Transverse colon (tissue), 4 donors: Measurements from ENCODE around the gene ZNF302. TPM values are rescaled to one million over a fixed set of nuclear protein-coding genes. Genes with fewer than 3 reads are reported as not detected.

Source experiments
- DNase-seq: peaks from one replicate; pipeline ENCODE4 v3.0.0-alpha.2; 2019
- H3K27ac ChIP-seq, 4 donors: fragments of 200-600 bp; sonication (generic); 2 replicates each; pipeline ENCODE4 v1.5.1; 2016 to 2018; ENCODE audit warnings: inconsistent platforms in 4 of 4
- H3K27me3 ChIP-seq: fragments of 200-600 bp; sonication (generic); 2 replicates; pipeline ENCODE4 v1.5.1; 2017; ENCODE audit warnings: inconsistent platforms
- H3K36me3 ChIP-seq, 4 donors: fragments of 200-600 bp; sonication (generic); 2 replicates each; pipeline ENCODE4 v1.5.1; 2017 to 2019; ENCODE audit warnings: inconsistent platforms in 4 of 4
- H3K4me1 ChIP-seq, 4 donors: fragments of 200-600 bp; sonication (generic); 2 replicates each; pipeline ENCODE4 v1.5.1; 2017 to 2020; ENCODE audit warnings: inconsistent platforms in 4 of 4
- H3K4me3 ChIP-seq, 4 donors: fragments of 200-600 bp; sonication (generic); 1 replicate in 1 of 4; 2 replicates in 3 of 4; pipeline versions ENCODE4 v1.5.1 to v1.6.1; 2017 to 2019; ENCODE audit warnings: inconsistent platforms in 4 of 4
- H3K9me3 ChIP-seq, 2 donors: fragments of 200-600 bp; sonication (generic); 2 replicates each; pipeline ENCODE4 v1.5.1; 2017 to 2019; ENCODE audit warnings: inconsistent platforms in 2 of 2
- CTCF ChIP-seq, 5 experiments: fragments of 200-600 bp in 3 of 5; fragments of 450-650 bp in 2 of 5; sonication (generic) in 3 of 5; IDR thresholded peaks; 1 replicate in 2 of 5; 2 replicates in 3 of 5; pipeline ENCODE4 v1.5.1; 2016 to 2017; ENCODE audit warnings: antibody characterized with exemption in 5 of 5, inconsistent platforms in 3 of 5, mild to moderate bottlenecking in 2 of 5, moderate library complexity in 1 of 5
- EP300 ChIP-seq: sonication (generic); formaldehyde crosslinking; IDR thresholded peaks from one replicate; pipeline ENCODE4 v1.6.1; 2017; ENCODE audit warnings: antibody characterized with exemption, low read depth
- POLR2A ChIP-seq: fragments of 450-650 bp; IDR thresholded peaks from one replicate; pipeline ENCODE4 v1.6.1; 2016; ENCODE audit warnings: antibody characterized with exemption, mild to moderate bottlenecking, moderate library complexity
- POLR2AphosphoS5 ChIP-seq, 3 donors: sonication (generic); formaldehyde crosslinking; IDR thresholded peaks; one replicate each; pipeline ENCODE4 v1.6.1; 2016; ENCODE audit warnings: antibody characterized with exemption in 3 of 3
- WGBS, 2 donors: methylation state at CpG; one replicate each; pipeline ENCODE4 v1.1.5; 2018; ENCODE audit warnings: low coverage in 1 of 2; 5-methylcytosine and 5-hydroxymethylcytosine counted together
- in situ Hi-C, 4 donors: fragments of 200-750 bp; cut with MboI; loops; one replicate each; pipeline versions ENCODE4 v1.15.0 to v1.15.1; 2017; ENCODE audit warnings: low sequenced_read_pairs in 3 of 4, low pct_ligation_motif_present in 1 of 4, low pct_unique_long_range_greater_than_20kb in 1 of 4
- intact Hi-C: fragments of 100-400 bp; cut with DNase I; formaldehyde crosslinking; loops from one replicate; pipeline ENCODE4 v1.15.1; 2023; ENCODE audit warnings: low total_unique reads
- total RNA-seq, 4 donors: library from RNA; depleted of rRNA; stranded (reverse); fragments of >200 nt; gene quantifications; one replicate each; pipeline ENCODE4 v1.1.0, GENCODE V29; 2016

ZNF302 gene
- total RNA-seq, 4 donors from 2014 or later = 4.6 to 33.0 (median 18.0) TPM

- in situ Hi-C loops (no loop called here), intact Hi-C loops (no loop called here)
- Histone ChIP-seq H3K9me3 (no peaks in the 10 kb centered on the region), H3K4me3 (no peak overlapping the region), H3K36me3 (peaks cover 0 to 9% (median 4%) of the 10 kb centered on the region in 4 donors), H3K27me3 (no peaks in the 10 kb centered on the region), H3K27ac (no peak overlapping the region), H3K4me1 (peaks cover 16 to 25% (median 19%) of the 10 kb centered on the region in 4 donors)
- no peak for TF ChIP-seq CTCF (IDR thresholded peaks at IDR 0.05)
- no peak for TF ChIP-seq POLR2A
- no peak for TF ChIP-seq POLR2AphosphoS5 (IDR thresholded peaks at IDR 0.05)
- TF ChIP-seq EP300 = no peak
- no peak for DNase-seq
- 84% methylated on average over 11 of the region's 11 CpGs; no CpG with 5 or more reads in 1 of the 2 donors for WGBS, 2 donors
Measured at GRCh38 chr19:34731019-34731829, 53.7 kb downstream of the ZNF302 start.

- DNase-seq = no peak
- in situ Hi-C loops (no loop called here), intact Hi-C loops (no loop called here)
Measured at GRCh38 chr19:34731964-34732363, 54.5 kb downstream of the ZNF302 start.

GRCh38 chr19:34732612-34733211, 55.2 kb downstream of the ZNF302 start:
- Histone ChIP-seq H3K27me3 (no peaks in the 10 kb centered on the region), H3K9me3 (peaks cover 11 to 12% of the 10 kb centered on the region in 2 donors), H3K4me3 (peak overlapping the region; percentile 59 to 81 (median 78)), H3K36me3 (peaks cover 0 to 23% (median 9%) of the 10 kb centered on the region in 4 donors), H3K4me1 (peaks cover 16 to 25% (median 19%) of the 10 kb centered on the region in 4 donors), H3K27ac (peak overlapping the region; percentile 95 to 99 (median 98))
- no peak for TF ChIP-seq EP300
- no peak for TF ChIP-seq POLR2A
- no peak for TF ChIP-seq CTCF (IDR thresholded peaks at IDR 0.05)
- no peak for TF ChIP-seq POLR2AphosphoS5 (IDR thresholded peaks at IDR 0.05)
- 43 to 77% methylated on average over 3 to 12 of the region's 15 CpGs for WGBS, 2 donors
- in situ Hi-C loops = no loop called here
- DNase-seq = peak; percentile 12
- intact Hi-C loops = no loop called here

More at GRCh38 chr19:34731964-34732363, 54.5 kb downstream of the ZNF302 start:
- Histone ChIP-seq H3K4me3 (no peak overlapping the region), H3K9me3 (peaks cover 4 to 5% of the 10 kb centered on the region in 2 donors), H3K27me3 (no peaks in the 10 kb centered on the region), H3K4me1 (peaks cover 16 to 25% (median 19%) of the 10 kb centered on the region in 4 donors), H3K27ac (no peak overlapping the region), H3K36me3 (peaks cover 0 to 15% (median 5%) of the 10 kb centered on the region in 4 donors)
- WGBS, 2 donors = 88% methylated on average over 4 of the region's 7 CpGs; no CpG with 5 or more reads in 1 of the 2 donors
- TF ChIP-seq EP300 (no peak), POLR2A (no peak), CTCF (IDR thresholded peaks at IDR 0.05) (no peak), POLR2AphosphoS5 (IDR thresholded peaks at IDR 0.05) (no peak)

- in situ Hi-C loops = no loop called here
- WGBS, 2 donors = 0% methylated on average over 13 of the region's 13 CpGs; no CpG with 5 or more reads in 1 of the 2 donors
- Histone ChIP-seq H3K27ac (peak overlapping the region; percentile 95 to 99 (median 98)), H3K9me3 (peaks cover 17 to 18% of the 10 kb centered on the region in 2 donors), H3K4me1 (peaks cover 16 to 25% (median 19%) of the 10 kb centered on the region in 4 donors), H3K27me3 (no peaks in the 10 kb centered on the region), H3K36me3 (peaks cover 0 to 29% (median 12%) of the 10 kb centered on the region in 4 donors), H3K4me3 (peak overlapping the region; percentile 59 to 81 (median 78))
- intact Hi-C loops = no loop called here
- no peak for TF ChIP-seq POLR2A
- no peak for TF ChIP-seq POLR2AphosphoS5 (IDR thresholded peaks at IDR 0.05)
- TF ChIP-seq EP300 = no peak
- no peak for TF ChIP-seq CTCF (IDR thresholded peaks at IDR 0.05)
- no peak for DNase-seq
Measured at GRCh38 chr19:34733266-34733745, 55.8 kb downstream of the ZNF302 start.
